ENCODE data around the gene DNAJA3.
"Not testable (repeated sequence)": the region's sequence is repeated elsewhere in the genome, so short reads cannot be mapped to it uniquely, and the experiment has no call there.

The DNAJA3 gene

GRCh38 chr16:4387781-4388180, 37.9 kb upstream of the DNAJA3 start:
- DNase-seq: no peak

GRCh38 chr16:4388271-4389021, 37.2 kb upstream of the DNAJA3 start:
- DNase-seq: no peak

GRCh38 chr16:4389051-4389955, 36.4 kb upstream of the DNAJA3 start:
- no peak for DNase-seq

GRCh38 chr16:4390266-4391260, 35.1 kb upstream of the DNAJA3 start:
- no peak for DNase-seq

GRCh38 chr16:4391631-4392381, 33.9 kb upstream of the DNAJA3 start:
- no peak for DNase-seq

GRCh38 chr16:4392382-4393239, 33.1 kb upstream of the DNAJA3 start:
- DNase-seq: no peak

- no peak for DNase-seq
Observed at GRCh38 chr16:4393240-4393600, 32.4 kb upstream of the DNAJA3 start.

- not testable (repeated sequence) for DNase-seq
Observed at GRCh38 chr16:4393850-4394249, 31.8 kb upstream of the DNAJA3 start.

GRCh38 chr16:4395055-4395726, 30.5 kb upstream of the DNAJA3 start:
- no peak for DNase-seq

- peak in 1 of 5 experiments; percentile 44 for DNase-seq
Observed at GRCh38 chr16:4399001-4399730, 26.5 kb upstream of the DNAJA3 start.

GRCh38 chr16:4401094-4401501, 24.6 kb upstream of the DNAJA3 start:
- DNase-seq: no peak

- no peak for DNase-seq
Observed at GRCh38 chr16:4401510-4401909, 24.2 kb upstream of the DNAJA3 start.

- peak in 4 of 5 experiments; percentile 49 to 57 (median 53) for DNase-seq
Observed at GRCh38 chr16:4402439-4403132, 23.1 kb upstream of the DNAJA3 start.

- no peak for DNase-seq
Observed at GRCh38 chr16:4403133-4403949, 22.3 kb upstream of the DNAJA3 start.

GRCh38 chr16:4404247-4404966, 21.3 kb upstream of the DNAJA3 start:
- DNase-seq: peak in 2 of 5 experiments; percentile 30 to 51

GRCh38 chr16:4404967-4405696, 20.5 kb upstream of the DNAJA3 start:
- peak in 1 of 5 experiments; percentile 7 for DNase-seq
